Measurements from ENCODE around the gene PPIH. TPM values are rescaled to one million over a fixed set of nuclear protein-coding genes. Genes with fewer than 3 reads are reported as not detected.
"Not testable (repeated sequence)": the region's sequence is repeated elsewhere in the genome, so short reads cannot be mapped to it uniquely, and the experiment has no call there.

The PPIH gene
- total RNA-seq, 1 donor from 2014 or later, result 2.2 TPM

DNA sequence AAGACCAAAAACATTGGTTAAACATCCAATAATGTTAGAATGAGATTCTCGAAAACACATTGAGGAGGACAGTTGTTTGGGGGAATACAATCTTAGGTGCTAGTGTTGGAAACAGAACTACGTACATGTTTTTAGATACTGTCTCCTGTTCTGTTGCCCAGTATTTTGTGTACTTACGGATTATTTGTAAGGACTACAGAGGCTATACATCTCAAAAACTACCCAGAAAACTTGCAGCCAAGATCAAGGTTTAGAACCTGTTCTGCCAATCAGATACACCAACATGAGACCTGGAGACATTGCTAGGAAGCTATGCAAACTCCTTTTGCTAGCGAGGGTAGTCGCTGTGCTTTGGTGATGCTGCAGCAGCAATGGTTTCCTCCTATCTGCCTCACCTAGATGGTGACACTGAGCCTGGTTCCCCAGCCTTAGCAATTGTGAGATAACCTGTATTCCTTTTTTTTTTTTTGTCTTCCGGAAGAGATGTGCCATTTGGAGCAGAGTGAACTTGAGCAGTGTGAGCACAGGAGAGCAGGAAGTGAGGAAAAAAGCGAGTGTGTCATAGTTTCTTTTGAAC is 45.8 kb downstream of the PPIH start:
- Histone ChIP-seq H3K4me1 (no peaks in the 10 kb centered on the region), H3K36me3 (peaks cover 50 to 87% of the 10 kb centered on the region in 2 donors), H3K27me3 (no peaks in the 10 kb centered on the region), H3K27ac (no peak overlapping the region), H3K4me3 (no peak overlapping the region), H3K9me3 (no peaks in the 10 kb centered on the region)
- TF ChIP-seq, protein P1, sequence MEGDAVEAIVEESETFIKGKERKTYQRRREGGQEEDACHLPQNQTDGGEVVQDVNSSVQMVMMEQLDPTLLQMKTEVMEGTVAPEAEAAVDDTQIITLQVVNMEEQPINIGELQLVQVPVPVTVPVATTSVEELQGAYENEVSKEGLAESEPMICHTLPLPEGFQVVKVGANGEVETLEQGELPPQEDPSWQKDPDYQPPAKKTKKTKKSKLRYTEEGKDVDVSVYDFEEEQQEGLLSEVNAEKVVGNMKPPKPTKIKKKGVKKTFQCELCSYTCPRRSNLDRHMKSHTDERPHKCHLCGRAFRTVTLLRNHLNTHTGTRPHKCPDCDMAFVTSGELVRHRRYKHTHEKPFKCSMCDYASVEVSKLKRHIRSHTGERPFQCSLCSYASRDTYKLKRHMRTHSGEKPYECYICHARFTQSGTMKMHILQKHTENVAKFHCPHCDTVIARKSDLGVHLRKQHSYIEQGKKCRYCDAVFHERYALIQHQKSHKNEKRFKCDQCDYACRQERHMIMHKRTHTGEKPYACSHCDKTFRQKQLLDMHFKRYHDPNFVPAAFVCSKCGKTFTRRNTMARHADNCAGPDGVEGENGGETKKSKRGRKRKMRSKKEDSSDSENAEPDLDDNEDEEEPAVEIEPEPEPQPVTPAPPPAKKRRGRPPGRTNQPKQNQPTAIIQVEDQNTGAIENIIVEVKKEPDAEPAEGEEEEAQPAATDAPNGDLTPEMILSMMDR (IDR thresholded peaks at IDR 0.05), result no peak
- intact Hi-C loops (cut with DNase I), result no loop called here
- DNase-seq (ENCODE audit: low spot score in 2 of 2), result no peak

DNA sequence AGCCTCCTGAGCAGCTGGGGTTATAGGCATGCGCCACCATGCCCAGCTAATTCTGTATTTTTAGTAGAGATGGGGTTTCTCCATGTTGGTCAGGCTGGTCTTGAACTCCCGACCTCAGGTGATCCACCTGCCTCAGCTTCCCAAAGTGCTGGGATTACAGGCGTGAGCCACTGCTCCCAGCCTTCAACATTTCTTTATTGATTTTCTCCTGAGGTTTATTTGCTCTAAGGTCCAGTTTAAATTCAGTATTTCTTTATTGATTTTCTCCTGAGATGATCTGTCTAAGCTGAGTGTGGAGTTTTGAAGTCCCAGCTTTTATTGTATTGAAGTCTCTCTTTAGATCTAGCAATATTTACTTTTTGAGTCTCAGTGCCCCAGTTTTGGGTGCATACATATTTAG is 54.6 kb downstream of the PPIH start:
- peaks cover 13 to 16% of the 10 kb centered on the region in 2 donors for H3K9me3 ChIP-seq
- H3K27ac ChIP-seq; intact Hi-C loops (cut with DNase I); H3K27me3 ChIP-seq; H3K4me3 ChIP-seq; H3K4me1 ChIP-seq; DNase-seq (ENCODE audit: low spot score in 2 of 2): not testable (repeated sequence)
- peaks cover 0 to 39% of the 10 kb centered on the region in 2 donors for H3K36me3 ChIP-seq

- intact Hi-C loops (cut with DNase I), result no loop called here
These were observed 55.1 kb downstream of the PPIH start for GRCh38 chr1:42713293-42713692.

GRCh38 chr1:42714441-42714840 is 56.2 kb downstream of the PPIH start:
- intact Hi-C loops (cut with DNase I); DNase-seq (ENCODE audit: low spot score in 2 of 2); H3K4me3 ChIP-seq; H3K4me1 ChIP-seq; H3K27ac ChIP-seq; H3K27me3 ChIP-seq: not testable (repeated sequence)
- H3K36me3 ChIP-seq, result peaks cover 0 to 43% of the 10 kb centered on the region in 2 donors
- peaks cover 13 to 16% of the 10 kb centered on the region in 2 donors for H3K9me3 ChIP-seq

More at GRCh38 chr1:42713293-42713692, 55.1 kb downstream of the PPIH start:
- TF ChIP-seq, protein P1 (IDR thresholded peaks at IDR 0.05), result no peak
- Histone ChIP-seq H3K4me1 (no peaks in the 10 kb centered on the region), H3K27ac (no peak overlapping the region), H3K36me3 (peaks cover 0 to 39% of the 10 kb centered on the region in 2 donors), H3K27me3 (no peaks in the 10 kb centered on the region), H3K4me3 (no peak overlapping the region), H3K9me3 (peaks cover 13 to 16% of the 10 kb centered on the region in 2 donors)
- no peak for DNase-seq (ENCODE audit: low spot score in 2 of 2)

- TF ChIP-seq, protein P1 (IDR thresholded peaks at IDR 0.05), result no peak
- Histone ChIP-seq H3K4me3 (no peak overlapping the region), H3K4me1 (no peaks in the 10 kb centered on the region), H3K36me3 (peaks cover 0 to 10% of the 10 kb centered on the region in 2 donors), H3K27ac (no peak overlapping the region), H3K27me3 (no peaks in the 10 kb centered on the region), H3K9me3 (no peaks in the 10 kb centered on the region)
- no peak for DNase-seq (ENCODE audit: low spot score in 2 of 2)
- intact Hi-C loops (cut with DNase I), result no loop called here
These were observed 62.6 kb downstream of the PPIH start for GRCh38 chr1:42720868-42721267.

- no peaks in the 10 kb centered on the region for H3K9me3 ChIP-seq
- DNase-seq (ENCODE audit: low spot score in 2 of 2), result no peak
- H3K4me1 ChIP-seq, result no peaks in the 10 kb centered on the region
- intact Hi-C loops (cut with DNase I), result no loop called here
- H3K4me3 ChIP-seq, result no peak overlapping the region
- H3K27me3 ChIP-seq, result no peaks in the 10 kb centered on the region
- TF ChIP-seq, protein P1 (IDR thresholded peaks at IDR 0.05), result no peak
- peaks cover 0 to 10% of the 10 kb centered on the region in 2 donors for H3K36me3 ChIP-seq
- H3K27ac ChIP-seq, result no peak overlapping the region
These were observed 63.7 kb downstream of the PPIH start for GRCh38 chr1:42721926-42722325.

DNA sequence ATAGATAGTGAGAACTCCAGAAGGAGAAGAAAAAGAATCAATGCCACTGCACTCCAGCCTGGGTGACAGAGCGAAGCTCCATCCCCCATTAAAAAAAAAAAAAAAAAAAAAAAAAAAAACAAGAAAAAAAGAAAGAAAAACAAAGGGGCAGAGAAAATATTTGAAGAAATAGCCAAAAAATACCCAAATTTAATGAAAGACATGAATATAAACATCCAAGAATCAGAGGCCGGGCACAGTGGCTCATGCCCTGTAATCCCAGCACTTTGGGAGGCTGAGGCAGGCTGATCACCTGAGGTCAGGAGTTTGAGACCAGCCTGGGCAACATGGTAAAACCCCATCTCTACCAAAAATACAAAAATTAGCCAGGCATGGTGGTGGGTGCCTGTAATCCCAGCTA is 64.2 kb downstream of the PPIH start:
- intact Hi-C loops (cut with DNase I); H3K9me3 ChIP-seq; H3K4me3 ChIP-seq; H3K36me3 ChIP-seq; H3K27ac ChIP-seq; DNase-seq (ENCODE audit: low spot score in 2 of 2); H3K4me1 ChIP-seq; H3K27me3 ChIP-seq: not testable (repeated sequence)

Measured in ascending aorta (tissue), 2 donors.